HepG2 (cell line): ENCODE data around the gene SGCE. TPM values are rescaled to one million over a fixed set of nuclear protein-coding genes. Genes with fewer than 3 reads are reported as not detected.

Experiments used
- REPIN1 ChIP-seq: sonication (generic); formaldehyde crosslinking; IDR thresholded peaks from 2 replicates; pipeline ENCODE4 v1.8.0; 2022; ENCODE audit warnings: missing genetic modification reagents, low read depth, mild to moderate bottlenecking, borderline replicate concordance
- ZNF607 ChIP-seq: sonication (generic); formaldehyde crosslinking; IDR thresholded peaks from 2 replicates; pipeline ENCODE4 v1.5.1; 2020; ENCODE audit warnings: missing genetic modification reagents, mild to moderate bottlenecking, borderline replicate concordance
- ZNF609 ChIP-seq: sonication (generic); formaldehyde crosslinking; IDR thresholded peaks from 2 replicates; pipeline ENCODE4 v1.4.0; 2020; ENCODE audit warnings: mild to moderate bottlenecking, missing genetic modification reagents, borderline replicate concordance
- ZNF891 ChIP-seq: sonication (generic); formaldehyde crosslinking; IDR thresholded peaks from 2 replicates; pipeline ENCODE4 v1.5.0; 2020; ENCODE audit warnings: mild to moderate bottlenecking, missing genetic modification reagents
- ZUFSP ChIP-seq: sonication (generic); formaldehyde crosslinking; IDR thresholded peaks from 2 replicates; pipeline ENCODE4 v1.9.0; 2021; ENCODE audit warnings: missing genetic modification reagents, mild to moderate bottlenecking, borderline replicate concordance
- polyA plus RNA-seq, 8 experiments: library from polyadenylated mRNA; depleted of rRNA in 3 of 8; stranded (reverse) in 7 of 8; unstranded in 1 of 8; fragments of >200 nt; fragmentation: Illumina TruSeq in 4 of 8; extraction: Trizol in 4 of 8; gene quantifications; 2 replicates each; pipeline versions ENCODE4 v1.2.1 to v1.2.3, GENCODE V29; 2011 to 2016; ENCODE audit warnings: low read depth in 4 of 8, missing spikeins in 1 of 8, mixed read lengths in 1 of 8; ENCODE audit not compliant: insufficient read depth in 1 of 8
- total RNA-seq, 5 experiments: library from RNA; depleted of rRNA; stranded (reverse); fragments of >200 nt; fragmentation: Illumina TruSeq; extraction: Trizol; gene quantifications; 2 replicates each; pipeline ENCODE4 v1.2.3, GENCODE V29; 2016; ENCODE audit warnings: low read depth in 1 of 5
- TF ChIP-seq, protein P1 (sequence below): IDR thresholded peaks from 2 replicates; pipeline ENCODE4 v1.6.1; 2016; ENCODE audit warnings: low read depth, missing genetic modification reagents, missing compliant biosample characterization
- TF ChIP-seq, protein P2 (sequence below): sonication (generic); formaldehyde crosslinking; IDR thresholded peaks from 2 replicates; pipeline ENCODE4 v1.8.1; 2023; ENCODE audit warnings: mild to moderate bottlenecking, moderate library complexity, missing genetic modification reagents

The SGCE gene
- total and polyA plus RNA-seq, 2 of the 13 experiments (the other 11 are each of a cell fraction or from before 2014, with no cell fraction given), result 52.3 to 71.1 TPM

- peak; percentile 50; the same call in 1 of the 2 replicates for TF ChIP-seq ZNF609
- TF ChIP-seq, protein P1, sequence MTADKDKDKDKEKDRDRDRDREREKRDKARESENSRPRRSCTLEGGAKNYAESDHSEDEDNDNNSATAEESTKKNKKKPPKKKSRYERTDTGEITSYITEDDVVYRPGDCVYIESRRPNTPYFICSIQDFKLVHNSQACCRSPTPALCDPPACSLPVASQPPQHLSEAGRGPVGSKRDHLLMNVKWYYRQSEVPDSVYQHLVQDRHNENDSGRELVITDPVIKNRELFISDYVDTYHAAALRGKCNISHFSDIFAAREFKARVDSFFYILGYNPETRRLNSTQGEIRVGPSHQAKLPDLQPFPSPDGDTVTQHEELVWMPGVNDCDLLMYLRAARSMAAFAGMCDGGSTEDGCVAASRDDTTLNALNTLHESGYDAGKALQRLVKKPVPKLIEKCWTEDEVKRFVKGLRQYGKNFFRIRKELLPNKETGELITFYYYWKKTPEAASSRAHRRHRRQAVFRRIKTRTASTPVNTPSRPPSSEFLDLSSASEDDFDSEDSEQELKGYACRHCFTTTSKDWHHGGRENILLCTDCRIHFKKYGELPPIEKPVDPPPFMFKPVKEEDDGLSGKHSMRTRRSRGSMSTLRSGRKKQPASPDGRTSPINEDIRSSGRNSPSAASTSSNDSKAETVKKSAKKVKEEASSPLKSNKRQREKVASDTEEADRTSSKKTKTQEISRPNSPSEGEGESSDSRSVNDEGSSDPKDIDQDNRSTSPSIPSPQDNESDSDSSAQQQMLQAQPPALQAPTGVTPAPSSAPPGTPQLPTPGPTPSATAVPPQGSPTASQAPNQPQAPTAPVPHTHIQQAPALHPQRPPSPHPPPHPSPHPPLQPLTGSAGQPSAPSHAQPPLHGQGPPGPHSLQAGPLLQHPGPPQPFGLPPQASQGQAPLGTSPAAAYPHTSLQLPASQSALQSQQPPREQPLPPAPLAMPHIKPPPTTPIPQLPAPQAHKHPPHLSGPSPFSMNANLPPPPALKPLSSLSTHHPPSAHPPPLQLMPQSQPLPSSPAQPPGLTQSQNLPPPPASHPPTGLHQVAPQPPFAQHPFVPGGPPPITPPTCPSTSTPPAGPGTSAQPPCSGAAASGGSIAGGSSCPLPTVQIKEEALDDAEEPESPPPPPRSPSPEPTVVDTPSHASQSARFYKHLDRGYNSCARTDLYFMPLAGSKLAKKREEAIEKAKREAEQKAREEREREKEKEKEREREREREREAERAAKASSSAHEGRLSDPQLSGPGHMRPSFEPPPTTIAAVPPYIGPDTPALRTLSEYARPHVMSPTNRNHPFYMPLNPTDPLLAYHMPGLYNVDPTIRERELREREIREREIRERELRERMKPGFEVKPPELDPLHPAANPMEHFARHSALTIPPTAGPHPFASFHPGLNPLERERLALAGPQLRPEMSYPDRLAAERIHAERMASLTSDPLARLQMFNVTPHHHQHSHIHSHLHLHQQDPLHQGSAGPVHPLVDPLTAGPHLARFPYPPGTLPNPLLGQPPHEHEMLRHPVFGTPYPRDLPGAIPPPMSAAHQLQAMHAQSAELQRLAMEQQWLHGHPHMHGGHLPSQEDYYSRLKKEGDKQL (CRISPR knock-in tag), result 0 out of 2 replicates have a peak, but pooled peaks have one; percentile 37
- 0 out of 2 replicates have a peak, but pooled peaks have one; percentile 53 for TF ChIP-seq REPIN1
- TF ChIP-seq ZNF607 (CRISPR knock-in tag), result 0 out of 2 replicates have a peak, but pooled peaks have one; percentile 15
- TF ChIP-seq ZUFSP (CRISPR knock-in tag), result no peak
- TF ChIP-seq, protein P2, sequence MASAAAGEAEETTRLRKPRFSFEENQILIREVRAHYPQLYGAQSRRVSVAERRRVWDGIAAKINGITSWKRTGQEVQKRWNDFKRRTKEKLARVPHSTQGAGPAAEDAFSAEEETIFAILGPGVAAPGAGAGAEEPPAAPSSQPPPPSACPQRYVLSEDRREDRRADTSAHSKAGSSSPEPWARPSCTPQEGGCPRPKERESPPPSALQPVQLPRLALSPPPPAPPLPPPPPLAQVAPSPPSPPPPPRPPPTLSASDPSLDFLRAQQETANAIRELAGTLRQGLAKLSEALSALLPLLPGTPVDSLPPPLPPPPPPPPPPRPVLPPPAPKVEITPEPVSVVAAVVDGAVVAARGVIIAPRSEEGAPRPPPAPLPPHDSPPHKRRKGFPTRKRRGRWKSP (CRISPR knock-in tag), result peak; percentile 72; the same call in 1 of the 2 replicates
- TF ChIP-seq ZNF891, result 0 out of 2 replicates have a peak, but pooled peaks have one; percentile 35
Measured at GRCh38 chr7:94655848-94656657, at the start of gene SGCE (continued).
